ENCODE results near the gene AXL.
"Not testable (repeated sequence)": the region's sequence is repeated elsewhere in the genome, so short reads cannot be mapped to it uniquely, and the experiment has no call there.

Gene AXL

GRCh38 chr19:41274802-41275201 lies 55.8 kb downstream of the AXL start:
- no peak for DNase-seq

GRCh38 chr19:41276231-41276630 lies 57.2 kb downstream of the AXL start:
- DNase-seq, result no peak

- no peak for DNase-seq
Measured at GRCh38 chr19:41278478-41278877, 59.5 kb downstream of the AXL start.

DNA sequence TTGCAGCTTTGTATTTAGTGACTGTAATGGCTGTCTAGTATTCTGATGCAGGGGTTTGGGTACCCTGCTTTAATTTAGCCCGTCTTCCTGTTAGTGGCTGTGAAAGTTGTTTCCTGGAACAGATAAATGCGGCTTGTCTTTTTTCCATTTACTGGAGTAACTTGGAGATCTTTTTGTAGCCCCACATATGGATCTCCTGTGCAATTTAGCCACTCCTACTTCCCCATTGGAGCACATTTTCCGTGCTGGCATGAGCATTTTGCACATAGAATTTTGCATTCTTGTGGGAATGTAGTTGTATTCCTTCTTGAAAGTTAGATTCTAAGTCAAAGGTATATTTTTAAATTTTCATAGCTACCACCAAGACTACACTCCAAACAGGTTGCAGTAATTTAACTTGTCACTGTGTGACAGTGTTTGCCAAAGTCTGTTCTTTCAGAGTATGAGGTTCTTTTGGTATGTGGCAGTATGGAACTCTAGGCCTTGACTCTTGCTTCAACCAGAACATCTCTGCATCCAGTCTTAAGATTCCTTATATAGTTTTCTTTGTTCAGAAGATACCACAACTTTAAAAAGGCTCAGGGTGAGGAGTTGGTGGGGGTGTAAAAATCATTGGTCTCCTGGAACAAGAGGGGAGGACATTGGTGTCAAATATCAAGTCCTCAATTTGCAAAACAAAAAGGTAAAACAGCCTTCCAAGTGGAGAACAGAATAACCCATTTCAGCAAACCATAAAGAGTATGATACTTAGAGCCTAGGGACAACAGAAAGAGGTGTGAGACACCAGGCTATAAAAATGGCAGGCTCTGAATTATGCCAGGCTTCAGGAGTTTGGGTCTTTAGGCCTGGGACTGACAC lies 69.9 kb downstream of the AXL start:
- DNase-seq, result no peak

- DNase-seq, result not testable (repeated sequence)
Measured at GRCh38 chr19:41289814-41290213, 70.8 kb downstream of the AXL start.

GRCh38 chr19:41294393-41294792 lies 75.4 kb downstream of the AXL start:
- DNase-seq, result no peak

GRCh38 chr19:41295499-41295898 lies 76.5 kb downstream of the AXL start:
- DNase-seq, result no peak

DNA sequence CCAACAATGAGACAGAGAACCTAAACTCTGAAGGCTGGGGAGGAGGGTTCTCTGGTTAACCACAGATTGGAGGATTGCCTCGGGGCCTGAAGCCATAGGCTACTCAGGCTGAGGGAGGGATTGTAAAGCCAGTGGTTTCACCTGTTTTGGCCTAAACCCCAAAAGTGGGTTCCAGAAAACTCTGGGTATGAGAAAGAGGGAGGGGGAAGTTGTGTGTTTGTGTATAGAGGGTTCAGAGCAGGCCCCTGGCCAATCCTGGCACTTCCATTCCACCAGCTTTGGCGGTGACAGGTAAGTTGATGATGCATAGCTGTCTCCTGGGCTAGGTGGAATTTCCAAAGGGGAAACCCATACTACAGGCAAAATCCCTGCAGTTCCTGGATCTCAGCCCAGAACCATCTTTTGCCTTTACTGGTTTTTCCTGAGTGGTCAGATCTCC lies 77.4 kb downstream of the AXL start:
- DNase-seq, result no peak

- no peak for DNase-seq
Measured at GRCh38 chr19:41297628-41298347, 78.8 kb downstream of the AXL start.

DNA sequence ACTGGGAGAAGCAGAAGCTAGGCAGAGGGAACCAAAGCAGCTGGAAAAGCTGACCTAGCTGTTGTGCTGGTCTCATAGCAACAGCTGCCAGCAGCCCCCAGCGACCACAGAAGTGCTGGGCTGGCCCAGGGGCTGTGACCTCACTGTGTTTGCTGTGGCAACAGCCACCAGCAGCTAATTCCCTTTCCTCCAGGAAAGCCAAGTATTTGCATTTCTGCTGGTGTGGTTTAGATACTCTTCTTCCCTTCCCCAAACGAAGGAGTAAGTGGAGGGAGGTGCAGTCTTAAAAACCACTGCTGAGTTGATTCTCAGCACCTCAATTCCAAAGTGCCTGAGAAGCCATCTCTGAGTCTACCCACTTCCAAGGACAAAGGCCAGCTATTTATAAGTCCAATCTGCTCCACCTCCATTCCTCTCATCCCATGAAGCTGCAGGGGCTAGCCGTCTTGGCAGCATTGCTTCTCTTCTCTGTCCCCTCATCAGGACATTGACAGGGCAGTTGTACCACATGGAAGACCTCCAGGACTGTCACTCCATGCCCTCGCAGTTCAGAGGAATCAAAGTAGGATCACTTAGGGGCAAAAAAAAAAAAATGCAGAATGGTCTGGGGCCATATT lies 79.4 kb downstream of the AXL start:
- DNase-seq, result no peak

- DNase-seq, result no peak
Measured at GRCh38 chr19:41299046-41299754, 80.2 kb downstream of the AXL start.

GRCh38 chr19:41299755-41300089 lies 80.7 kb downstream of the AXL start:
- DNase-seq, result no peak

DNA sequence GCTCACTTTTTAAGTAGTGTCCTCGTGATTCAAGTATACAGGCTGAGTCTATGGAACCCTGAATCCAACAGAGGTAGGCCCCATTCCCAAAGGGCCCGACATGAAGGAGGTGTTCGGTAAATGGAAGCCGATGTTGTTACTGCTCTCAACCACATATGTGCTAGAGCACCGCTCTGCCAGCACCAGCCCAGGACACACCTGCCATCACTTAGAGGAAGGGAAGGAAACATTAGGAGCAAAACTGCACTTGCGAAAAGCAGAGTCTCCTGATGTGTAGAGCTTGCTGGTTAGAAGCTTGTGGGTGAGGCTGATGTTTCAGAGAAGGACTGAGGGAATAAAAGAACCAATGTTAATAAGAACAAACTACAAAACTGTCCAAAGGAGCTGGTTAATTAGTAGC lies 81.5 kb downstream of the AXL start:
- DNase-seq, result no peak

- DNase-seq, result no peak
Measured at GRCh38 chr19:41302624-41303351, 83.8 kb downstream of the AXL start.

GRCh38 chr19:41303954-41304353 lies 84.9 kb downstream of the AXL start:
- no peak for DNase-seq

DNA sequence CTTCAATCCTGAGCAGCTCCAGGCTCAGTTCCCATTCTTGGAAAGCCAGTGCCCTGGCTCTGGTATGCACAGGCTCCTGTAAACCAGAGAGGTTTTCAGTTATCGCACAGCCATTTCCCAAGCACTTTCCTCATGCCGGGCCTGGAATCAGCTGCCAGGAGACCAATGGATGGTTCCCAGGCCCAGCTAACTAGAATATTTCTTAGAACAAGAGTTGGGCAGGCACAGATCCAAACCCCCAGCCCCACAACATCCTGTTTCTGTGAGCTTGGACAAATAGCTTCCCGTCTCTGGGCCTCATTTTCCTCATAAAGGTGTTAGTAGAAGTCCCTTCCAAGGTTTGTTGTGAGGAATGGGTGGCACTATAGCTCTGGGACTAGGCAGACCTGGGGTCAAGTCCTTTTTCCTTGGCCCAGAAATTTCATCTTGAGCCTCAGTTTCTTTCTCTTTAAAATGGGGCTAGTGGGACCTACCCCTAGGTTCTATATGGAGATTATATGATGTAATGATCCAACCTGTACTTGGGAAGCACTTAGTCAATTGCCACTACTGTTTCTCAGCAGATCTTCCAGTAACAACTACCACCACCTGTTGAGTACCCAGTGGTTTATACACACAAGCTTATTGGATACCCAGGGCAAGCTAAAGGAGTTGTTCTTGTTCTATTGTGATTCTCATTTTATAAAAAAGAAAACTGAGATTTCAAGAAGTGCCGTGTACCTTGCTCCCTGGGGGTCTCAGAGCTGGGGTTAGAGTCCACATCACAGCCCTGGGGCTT lies 85.9 kb downstream of the AXL start:
- DNase-seq, result no peak

DNA sequence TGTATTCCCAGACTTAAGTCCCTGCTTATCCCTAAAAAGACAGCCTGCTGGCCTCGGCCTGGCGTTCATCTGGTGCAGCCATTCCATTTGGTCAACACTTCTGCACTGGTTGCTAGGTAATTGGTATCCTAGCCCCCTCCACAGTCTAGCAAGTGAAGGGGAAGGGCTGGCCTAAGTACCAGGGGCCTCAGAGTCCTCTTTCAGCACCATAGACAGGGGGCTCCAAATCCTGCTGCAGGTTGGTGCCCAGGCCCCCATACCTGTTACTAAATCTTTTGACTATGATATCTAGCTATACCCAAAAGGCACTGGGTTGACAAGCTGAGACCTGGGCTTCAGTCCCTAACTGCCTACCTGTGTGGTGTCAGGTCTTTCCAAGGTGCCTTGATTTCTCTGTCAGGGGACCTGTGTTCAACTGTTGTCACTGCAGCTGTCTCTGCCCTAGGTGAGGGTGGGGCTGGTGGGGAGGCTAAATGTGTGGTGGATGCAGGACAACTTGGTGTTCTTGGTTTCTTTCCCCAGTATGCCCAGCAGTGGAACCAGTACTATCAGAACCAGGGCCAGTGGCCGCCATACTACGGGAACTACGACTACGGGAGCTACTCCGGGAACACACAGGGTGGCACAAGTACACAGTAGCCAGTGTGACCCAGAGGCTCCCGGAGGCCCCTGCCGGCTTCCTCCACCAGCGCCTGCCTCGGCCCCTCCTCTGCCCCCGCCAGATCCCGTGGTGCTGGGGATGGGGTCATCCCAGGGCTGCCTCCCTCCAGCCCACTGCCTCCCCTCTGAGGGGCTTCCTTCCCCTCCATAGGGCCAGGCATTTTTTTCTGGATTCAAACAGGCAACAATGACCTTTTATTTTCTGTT lies 87.1 kb downstream of the AXL start:
- DNase-seq, result no peak

GRCh38 chr19:41307090-41307875 lies 88.3 kb downstream of the AXL start:
- DNase-seq, result no peak

GRCh38 chr19:41307954-41308449 lies 89.0 kb downstream of the AXL start:
- no peak for DNase-seq

Measured in right kidney (tissue), 1 donor.